ENCODE data around the gene ARSJ.
"Not testable (repeated sequence)": the region's sequence is repeated elsewhere in the genome, so short reads cannot be mapped to it uniquely, and the experiment has no call there.

ARSJ gene

DNA sequence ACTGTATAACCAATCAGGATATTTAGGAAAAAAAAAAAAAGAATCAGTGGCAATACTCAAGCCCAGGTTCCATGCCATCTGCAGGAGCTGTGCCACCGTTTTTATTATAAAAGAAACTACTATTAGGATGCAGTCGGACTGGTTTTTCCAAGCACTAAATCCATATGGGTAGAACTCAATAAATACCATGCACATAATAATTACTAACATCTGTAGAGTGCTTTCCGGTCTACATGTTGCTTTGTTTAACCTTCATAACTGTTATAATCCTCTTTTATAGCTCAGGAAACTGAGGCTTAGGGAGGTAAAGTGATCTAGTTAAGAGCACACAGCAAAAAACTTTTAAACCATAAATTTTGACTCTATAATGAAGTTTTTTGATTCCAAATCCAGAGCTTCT, 24.0 kb downstream of the ARSJ start:
- DNase-seq, result no peak

DNA sequence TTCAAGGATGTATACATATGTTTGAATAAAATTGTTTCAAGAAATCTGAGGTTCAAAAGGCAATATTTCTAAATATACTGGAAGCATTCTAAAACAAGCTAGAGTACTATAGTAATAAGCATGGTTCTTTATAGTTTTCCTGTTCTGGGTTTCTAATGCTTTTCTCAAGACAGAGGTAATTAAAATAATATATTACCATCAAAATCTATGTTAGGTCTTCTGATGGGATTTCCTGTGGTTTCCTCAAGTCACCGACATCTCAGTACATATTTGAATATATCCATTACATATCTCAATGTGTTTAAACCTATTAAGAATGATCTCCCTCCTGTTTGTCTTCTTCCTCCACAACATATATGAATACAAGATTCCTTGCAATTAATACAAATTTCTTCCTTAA, 25.6 kb downstream of the ARSJ start:
- DNase-seq, result no peak

DNA sequence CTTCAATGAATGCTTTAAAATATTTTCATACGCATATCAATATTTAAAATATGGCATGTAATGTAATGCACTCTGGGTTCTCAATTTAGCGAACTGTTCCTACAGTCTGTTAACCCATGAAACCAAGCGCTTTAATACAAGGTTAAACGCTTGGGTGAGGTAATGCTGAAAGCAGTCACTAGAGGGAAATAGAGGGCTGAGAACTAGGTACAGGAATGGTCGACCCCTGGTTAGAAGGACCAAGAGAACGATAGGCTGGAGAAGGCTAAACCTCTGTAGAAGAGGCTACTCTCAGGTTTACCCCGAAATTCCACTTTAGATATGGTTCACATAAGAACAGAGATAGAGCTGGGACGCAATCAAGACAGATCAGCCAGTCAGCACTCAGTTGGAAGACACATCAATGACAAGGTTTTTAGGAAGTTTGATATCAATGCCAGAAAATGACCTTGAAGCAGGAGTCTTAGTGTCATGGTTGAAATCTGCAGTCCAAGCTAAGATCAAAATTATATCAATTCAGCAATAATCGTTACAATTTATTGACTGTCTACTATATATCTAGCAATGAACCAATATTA, 26.9 kb downstream of the ARSJ start:
- DNase-seq, result peak; percentile 18

DNA sequence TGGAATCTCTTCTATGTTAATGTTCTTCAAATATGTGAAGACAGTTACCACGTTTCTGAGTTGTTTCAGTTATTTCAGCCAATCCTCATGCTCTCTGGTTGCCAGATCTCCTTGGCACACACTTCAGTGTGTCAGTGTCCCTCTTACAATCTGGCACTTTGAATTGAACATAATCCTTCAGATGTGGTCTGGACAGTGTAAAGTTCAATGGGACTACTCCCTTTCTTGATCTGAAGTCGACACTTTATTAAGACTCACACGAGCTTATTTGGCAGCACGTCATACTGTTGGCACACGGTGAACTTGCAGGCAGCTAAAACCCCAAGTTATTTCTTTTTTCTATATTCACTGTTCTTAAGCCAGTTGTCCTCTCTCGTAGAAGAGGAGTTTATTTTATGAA, 28.2 kb downstream of the ARSJ start:
- no peak for DNase-seq

DNA sequence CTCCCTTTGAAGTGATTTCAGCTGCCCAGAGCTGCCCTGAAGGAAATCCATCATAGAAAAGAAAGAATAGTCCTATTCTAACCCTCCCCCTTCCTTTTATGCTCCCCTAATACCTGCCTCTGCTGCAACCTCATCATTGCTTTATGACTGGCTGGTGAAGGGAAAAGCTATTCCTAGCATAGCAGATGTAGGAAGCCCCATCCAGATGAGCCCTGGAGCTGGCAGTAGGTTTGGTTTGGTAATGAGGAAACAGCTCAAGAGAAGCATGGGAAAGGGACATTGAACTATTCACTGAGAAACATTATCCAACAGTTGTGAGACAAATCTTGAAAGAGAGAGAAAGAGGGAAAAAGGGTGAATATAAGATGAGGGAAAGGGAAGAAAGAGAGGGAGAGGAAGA, 29.2 kb downstream of the ARSJ start:
- DNase-seq, result no peak

DNA sequence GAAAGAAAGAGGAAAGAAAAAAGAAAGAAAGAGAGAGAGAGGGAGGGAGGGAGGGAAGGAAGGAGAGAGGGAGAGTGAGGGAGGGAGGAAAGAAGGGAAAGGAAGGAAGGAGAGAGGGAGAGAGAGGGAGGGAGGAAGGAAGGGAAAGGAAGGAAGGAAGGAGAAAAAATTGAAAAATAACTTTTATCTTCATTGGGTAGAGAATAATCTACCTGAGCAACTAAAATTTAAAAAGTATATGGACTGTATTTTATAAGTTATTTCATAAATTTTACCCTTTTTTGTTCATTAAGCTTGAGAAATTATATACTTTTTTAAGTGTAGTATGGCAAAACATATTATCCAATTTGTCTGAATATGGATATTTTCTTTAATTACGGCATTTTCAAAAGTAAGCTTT, 32.0 kb downstream of the ARSJ start:
- no peak for DNase-seq

DNA sequence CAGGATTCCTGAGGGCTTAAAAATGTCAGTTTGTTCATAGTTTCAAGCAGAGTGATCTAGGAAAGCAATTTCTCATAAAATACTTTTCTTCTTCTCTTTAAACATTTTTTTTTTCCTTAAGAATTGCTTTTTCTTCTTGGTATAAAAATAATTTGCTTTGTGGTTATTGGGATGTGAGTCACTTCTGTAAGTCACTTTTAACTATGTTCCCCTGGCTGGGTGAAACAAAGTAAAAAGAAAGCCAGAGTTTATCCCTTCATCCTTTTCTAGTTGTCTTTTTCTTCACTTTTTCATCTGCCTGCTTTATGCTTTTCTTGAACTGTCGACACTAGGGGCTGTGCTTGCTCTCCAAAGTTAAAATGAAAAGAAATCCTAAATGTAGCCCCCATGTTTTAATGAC, 33.5 kb downstream of the ARSJ start:
- DNase-seq, result no peak

DNA sequence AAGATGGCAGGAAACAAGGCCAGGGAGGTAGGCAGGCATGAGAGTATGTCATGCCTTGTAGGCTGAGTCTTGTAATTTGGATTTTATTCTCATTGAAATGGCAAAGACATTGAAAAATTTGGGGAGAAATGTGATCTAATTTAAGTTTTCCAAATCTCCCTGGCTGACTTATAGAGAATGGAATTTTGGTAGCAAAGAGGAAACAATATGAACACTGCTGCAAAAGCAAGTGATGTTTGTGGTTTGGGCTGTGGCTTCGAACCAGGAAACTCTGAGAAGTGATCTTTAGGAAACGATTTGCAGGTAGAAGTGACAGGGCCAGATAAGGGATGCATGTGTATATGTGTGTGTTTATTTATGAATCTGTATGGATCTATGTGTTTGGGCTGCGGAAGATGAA, 35.6 kb downstream of the ARSJ start:
- DNase-seq, result no peak

DNA sequence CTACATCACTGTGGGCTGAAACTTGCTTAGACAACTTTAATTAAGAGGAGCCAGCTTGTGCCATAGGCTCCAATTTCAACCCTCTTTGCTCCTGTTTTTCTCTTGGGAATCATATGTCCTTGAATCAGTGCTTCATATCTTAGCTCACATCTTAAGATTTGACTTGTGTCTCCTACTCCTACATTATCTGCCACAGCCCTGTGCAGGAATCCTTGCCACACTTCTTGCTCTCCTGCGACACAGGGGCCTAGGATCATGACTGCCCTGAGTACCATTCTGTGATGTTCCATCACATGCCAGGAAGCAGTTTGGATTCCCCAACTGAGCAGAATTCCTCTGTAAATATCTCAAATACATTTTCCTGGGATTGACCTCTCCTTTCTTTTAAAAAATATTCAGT, 36.4 kb downstream of the ARSJ start:
- DNase-seq, result no peak

DNA sequence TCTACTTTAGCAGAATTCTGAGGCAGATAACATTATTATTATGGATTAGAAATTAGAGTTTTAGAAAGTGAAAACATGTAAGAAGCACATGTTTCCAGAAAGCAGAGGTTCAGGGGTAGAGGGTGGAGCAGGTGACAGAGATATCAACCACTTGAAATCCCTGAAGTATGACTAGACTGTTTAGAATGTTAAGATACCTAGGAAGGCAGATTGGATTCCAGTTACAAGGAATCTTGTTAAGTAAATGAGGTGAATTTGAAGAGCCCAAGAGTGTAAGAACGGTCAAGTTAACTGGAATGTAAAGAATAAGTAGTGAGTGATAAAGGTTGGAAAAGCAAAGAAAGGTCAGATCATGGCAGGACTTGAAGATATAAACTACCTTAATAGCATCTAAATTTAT, 37.6 kb downstream of the ARSJ start:
- no peak for DNase-seq

DNA sequence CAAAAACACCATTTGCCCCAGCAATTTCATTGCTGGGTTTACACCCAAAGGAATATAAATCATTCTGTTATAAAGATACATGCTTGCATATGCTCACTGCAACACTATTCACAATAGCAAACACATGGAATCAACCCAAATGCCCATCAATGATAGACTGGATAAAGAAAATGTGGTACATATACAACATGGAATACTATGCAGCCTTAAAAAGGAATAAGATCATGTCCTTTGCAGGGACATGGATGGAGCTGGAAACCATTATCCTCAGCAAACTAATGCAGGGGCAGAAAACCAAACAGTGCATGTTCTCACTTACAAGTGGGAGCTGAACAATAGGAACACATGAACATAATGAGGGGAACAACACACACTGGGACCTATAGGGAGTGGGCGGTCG, 39.3 kb downstream of the ARSJ start:
- not testable (repeated sequence) for DNase-seq

DNA sequence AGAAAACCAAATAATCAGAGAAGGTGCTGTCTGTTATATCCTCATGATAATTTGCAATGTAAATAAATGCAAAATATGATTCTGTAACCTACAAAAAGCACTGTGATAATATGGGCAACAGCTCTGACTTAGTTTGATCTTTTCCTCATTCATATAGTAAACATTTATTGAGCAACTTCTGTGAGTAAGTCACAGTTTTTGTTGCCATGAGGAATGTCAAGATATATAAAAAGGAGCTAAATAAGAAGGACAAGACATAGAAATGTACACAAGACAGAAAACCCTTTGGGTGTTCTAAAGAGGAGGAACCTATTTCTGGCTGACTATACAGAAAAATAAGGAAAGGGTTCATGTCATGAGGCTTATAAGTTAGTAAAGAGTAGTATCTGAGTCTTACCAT, 44.3 kb downstream of the ARSJ start:
- DNase-seq, result no peak

DNA sequence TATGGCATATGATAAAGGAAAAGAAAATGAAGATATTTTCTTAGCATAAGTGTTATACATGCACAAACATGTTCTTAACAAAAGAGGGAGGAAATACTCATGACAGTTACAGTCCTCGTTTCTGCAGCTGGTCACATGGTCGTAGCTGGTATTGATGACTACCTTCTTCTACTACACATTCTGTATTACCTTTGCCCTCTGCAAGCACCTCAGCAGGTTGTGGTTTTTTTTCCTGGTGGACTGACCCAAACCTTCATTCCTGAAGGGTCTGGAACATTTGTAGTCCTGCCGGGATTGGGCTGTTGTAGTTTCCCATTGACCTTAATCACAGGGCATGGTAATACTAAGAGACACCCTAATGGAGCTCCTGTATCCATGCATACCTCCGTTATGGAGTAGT, 54.7 kb downstream of the ARSJ start:
- DNase-seq, result not testable (repeated sequence)

DNA sequence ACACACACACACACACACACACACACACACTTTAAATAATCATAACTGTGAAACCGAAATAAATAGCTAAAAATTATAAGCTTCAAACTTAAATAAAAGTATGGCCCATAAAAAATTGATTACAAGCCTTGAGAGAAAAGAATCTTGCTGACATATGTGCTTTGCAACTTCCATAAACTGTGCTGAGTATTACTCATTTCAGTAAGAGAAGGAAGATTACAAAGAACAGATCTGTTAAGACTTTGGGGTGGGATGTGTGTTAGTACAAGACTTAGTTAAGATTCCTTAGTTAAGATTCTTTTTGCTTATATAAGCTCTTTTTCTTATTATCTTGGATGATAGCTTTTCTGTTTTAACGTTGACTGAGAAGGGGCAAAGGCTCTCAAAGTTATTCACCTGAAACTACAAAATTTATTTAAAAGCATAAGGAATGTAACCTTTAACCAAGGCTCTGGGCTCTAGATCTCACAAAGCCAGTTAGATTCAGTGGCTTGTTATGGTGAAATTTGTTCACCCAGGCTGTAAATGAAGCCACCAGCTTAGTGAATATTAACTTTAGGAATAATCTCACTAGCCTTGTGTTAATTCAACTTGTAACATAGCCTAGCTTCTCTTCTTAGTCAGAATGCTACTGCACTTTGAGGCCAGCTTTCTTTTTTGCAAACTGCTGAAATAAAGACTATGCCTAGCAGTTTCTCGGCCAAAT, 58.2 kb downstream of the ARSJ start:
- DNase-seq, result no peak

DNA sequence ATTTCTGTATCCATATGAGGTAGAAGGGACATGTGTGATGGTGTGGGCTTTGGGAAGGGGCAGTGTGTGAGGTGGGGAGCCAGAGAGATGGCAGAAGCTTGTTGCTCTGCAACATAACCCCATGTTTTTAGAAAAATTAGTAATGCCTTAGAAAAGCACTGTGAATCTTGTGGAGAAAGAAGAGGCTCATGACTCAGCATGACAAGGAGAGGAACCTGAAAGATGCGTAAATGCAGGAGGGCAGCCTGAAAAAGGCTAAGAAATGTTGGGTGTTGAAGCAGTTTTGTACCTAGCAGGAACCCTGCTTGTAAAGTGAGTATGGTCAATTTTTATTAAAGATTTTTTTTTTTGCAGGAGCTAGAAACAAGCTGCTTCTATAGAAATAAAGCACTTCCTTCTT, 59.8 kb downstream of the ARSJ start:
- DNase-seq, result no peak

DNA sequence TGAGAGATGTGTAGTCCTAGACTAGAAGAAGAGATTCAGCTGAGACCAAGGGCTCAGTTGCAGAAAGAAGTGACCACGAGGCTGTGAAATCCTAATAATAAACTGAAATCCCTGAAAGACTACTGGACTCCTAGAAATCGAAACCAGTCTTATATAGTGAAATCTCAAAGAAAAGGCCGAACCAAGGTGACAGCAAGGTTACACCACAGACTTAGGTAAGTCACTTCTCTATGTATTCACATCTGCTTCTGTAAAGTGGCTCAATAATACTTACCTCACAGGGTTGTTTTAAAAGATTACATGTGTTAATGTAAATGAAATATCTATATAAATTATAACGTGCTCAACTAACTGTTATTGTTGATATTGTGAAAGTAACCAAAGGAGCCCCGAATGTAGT, 60.3 kb downstream of the ARSJ start:
- no peak for DNase-seq

DNA sequence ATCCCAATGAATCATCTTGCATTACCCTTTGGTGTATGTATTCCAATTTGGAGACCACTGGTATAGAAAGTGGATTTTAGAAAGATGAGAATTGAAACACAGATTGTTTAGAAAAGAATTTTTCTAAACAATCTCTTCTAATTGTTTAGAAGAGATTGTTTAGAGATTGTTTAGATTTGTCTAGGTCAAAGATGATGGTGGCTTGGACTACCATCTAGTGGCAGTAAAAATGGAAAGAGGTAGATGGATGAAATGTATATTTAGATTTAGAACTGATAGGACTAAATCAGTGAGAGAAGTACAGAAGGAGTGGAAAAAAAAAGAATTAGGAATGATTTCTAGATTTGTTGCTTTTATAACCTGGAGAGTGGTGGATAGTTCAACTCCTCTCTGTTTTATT, 70.6 kb downstream of the ARSJ start:
- no peak for DNase-seq

DNA sequence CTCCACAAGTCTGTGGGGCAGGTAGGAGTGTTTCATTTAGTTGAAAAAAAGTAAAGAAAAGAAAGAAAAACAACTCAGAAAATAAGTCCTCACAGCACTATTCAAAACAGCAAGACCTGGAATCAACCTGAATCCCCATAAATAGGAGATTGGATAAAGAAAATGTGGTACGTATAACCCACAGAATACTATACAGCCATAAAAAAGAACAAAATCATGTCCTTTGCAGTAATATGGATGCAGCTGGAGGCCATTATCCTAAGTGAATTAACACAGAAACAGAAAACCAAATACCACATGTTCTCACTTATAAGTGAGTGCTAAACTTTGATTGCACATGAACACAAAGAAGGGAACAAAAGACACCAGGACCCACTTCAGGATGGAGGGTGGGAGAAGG, 71.9 kb downstream of the ARSJ start:
- no peak for DNase-seq

DNA sequence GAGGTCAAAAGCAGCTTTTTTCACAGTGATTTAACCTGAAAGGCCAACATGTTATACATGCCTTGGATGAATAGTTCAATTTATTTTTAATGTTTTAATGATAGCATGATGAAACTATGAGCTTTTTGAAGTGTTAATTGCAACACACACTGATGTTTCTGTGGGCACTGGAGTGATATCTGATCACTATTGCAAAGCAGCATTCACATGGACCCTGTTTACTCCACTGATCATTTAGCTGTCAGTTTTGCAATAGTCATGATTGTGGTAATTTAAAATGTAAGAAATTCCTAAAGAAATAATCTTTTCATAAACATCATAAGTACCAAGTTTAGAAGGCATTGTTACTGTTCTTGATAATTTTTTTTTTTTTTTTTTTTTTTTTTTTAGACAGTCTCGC, 74.1 kb downstream of the ARSJ start:
- DNase-seq, result no peak

DNA sequence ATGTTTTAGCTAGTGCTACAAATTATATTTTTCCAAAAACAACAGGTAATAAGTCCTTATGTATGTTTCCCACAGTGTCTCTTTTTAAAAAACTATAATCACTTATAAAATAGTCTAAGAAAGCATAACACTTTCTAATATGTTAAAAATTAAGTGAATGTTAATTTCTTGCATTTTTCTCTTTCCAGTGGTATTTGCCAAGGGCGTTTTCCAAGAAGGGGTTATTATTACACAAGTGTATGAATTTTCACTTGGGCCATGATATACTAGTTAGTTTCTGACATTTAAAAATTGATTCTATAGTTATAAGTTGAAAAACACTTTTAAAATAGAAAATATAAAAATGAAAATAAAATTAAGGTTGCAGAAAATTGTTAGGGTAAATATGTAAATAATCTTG, 74.6 kb downstream of the ARSJ start:
- no peak for DNase-seq

DNA sequence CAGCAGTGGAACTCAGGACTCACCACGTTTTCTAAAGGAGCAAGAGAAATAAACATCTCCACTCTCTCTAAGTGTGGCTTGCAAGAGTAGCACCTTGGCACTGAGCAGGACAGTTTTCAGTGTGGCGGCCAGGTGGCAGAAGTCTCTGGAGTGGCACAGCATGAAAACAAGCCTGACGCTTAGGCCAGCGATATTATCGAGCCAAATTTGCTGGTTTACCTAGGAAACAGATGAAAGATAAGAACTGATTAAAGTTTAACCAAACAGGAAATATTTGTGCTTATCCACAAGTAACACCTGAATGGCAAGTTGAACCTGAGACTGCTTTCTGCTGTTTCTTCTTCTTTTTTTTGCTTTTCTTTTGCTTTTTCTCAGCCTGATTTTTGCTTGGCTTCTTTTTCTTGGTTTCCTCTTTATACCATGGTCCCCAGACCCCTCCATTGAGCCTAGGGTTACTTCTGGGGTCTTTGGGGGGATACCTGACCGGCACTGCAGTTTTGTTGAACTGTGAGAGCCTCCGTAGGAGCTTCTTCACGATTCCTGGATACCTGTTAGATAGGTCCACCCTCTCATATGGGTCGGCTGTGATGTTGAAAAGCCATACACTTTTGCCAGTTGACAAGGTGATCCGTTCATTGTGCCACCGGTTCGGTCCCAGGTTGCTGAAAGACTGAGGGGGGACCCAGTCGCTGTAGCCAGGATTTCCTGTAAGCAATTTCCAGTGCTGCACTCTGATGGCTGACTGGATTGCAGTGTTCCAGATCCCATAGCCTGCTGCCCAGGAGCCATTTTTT, 77.3 kb downstream of the ARSJ start:
- DNase-seq, result peak; percentile 64

DNA sequence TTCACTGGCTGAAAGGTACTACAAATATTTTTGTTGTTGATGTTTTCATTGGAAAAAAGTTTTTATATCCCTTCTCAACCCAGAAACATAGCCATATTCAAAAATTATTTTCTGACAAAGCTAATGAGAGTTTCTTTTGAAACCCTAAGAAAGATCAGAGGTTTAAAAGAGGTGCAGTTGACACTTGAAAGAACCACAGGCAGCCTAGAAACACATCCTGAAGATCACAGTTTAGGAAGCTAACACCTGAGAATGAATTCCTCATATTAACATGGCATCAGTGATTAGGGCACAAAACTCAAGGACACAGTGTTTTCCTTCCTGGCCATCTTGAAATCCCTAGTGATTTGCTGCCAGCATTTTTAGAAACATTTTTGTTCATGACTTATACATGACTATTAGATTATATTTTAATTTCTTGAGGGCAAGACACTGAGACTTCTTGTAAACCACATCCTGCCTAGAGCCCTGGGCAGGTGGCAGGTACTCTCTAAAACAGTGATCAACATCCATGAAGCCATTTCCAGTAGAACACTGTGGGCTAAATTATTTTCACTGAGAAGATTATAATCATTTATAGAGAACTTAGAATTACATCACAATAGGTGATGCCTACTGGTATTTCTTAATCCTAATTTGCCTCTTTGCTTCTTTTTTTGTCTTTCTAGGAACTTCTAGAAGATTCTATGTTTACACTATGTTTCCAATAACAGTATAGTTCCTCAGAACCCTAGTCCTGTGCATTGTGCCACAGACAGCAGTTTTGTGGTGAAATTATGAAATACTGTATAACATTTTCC, 80.0 kb downstream of the ARSJ start:
- DNase-seq, result peak; percentile 16

DNA sequence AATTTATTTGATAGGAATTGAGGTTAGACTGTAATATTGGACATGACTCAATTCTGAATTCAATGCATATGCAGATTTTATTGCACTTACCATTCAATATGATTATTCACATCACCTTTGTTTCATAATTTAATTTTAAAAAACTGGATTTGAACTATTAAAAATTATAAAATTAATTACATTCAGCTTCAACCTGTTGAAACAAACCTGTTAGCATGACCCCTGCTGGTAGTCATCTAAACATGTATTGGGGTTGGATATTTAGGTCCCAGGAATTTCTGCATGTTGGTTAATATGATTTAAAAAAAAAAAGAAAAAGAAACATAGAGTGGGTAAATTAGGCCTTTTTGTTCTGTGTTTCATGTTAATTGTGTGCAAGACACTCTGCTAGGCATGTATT, 85.9 kb downstream of the ARSJ start:
- DNase-seq, result no peak

DNA sequence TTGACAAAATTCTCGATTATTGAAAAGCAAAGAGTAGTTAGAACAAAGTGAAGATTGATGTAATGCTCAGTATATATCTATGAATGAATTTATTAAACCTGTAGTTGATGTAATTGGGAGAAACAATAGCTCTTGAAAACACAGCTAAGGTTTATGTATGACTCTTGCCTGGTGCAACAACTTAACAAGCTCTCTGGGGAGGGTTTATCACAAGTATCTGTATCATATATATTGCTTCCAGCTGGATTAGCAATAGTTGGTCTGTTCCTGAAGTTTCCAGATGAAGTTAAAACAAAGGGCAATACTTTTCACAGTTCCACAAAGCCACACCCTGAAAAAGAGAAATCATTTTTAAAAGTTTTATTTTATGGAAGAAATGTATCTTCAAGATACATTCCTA, 91.4 kb downstream of the ARSJ start:
- DNase-seq, result no peak

Measured in stimulated activated CD4-positive, alpha-beta T cell treated with anti-CD3 and anti-CD28 coated beads, Interleukin-4, amount 100 ng/mL, for 24 hours (primary cell).